Nucleus accumbens (tissue), 56 donors: ENCODE measurements around the gene ZNF106.

ENCODE experiments used
- DNase-seq, 56 donors: peaks; one replicate each; lab custom pipeline; 2025; lab: John Stamatoyannopoulos, UW

Gene ZNF106

GRCh38 chr15:42483677-42484076, 7.3 kb downstream of the ZNF106 start:
- peak in 2 of 56 donors; percentile 14 to 24 for DNase-seq

- no peak for DNase-seq
Measured at GRCh38 chr15:42482701-42483100, 8.2 kb downstream of the ZNF106 start.

DNA sequence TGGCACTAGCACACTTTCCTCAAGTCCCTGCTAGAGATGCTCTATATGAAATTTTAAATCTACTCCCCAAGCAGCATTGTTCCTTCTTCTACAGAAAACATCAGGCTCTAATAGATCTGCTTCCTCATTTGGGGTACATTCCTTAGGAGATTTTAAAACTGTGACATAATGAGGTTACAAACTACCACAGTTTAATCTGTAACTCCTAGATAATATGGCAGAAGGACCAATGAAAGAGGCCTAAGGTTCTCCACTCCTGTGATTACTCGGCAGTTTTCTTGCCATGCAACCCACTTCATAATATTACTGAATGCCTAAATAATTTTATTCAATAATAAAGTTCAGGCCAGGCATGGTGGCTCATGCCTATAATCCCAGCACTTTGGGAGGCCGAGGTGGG, 16.1 kb downstream of the ZNF106 start:
- no peak for DNase-seq

GRCh38 chr15:42471002-42471401, 19.9 kb downstream of the ZNF106 start:
- no peak for DNase-seq

GRCh38 chr15:42465520-42466259, 25.3 kb downstream of the ZNF106 start:
- DNase-seq: no peak

DNA sequence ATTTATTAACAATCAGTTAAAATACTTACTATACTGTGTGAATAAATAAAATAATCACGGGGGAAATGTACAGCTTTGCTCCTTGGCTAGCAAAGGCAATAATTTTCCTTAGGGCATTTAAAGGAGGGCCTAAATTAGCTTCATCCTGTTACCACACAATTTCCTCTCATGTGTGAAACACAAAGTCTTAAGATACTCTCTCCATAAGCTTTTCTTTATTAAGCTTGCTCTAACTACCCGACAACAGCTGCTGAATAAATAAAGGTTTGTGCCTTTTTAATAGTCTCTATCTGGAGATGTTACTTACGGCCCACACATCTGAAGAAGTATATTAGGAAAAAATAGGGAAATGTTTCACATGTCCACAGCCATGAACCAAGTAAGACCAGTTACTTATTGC, 29.7 kb downstream of the ZNF106 start:
- DNase-seq: no peak

GRCh38 chr15:42457445-42458442, 33.2 kb downstream of the ZNF106 start:
- DNase-seq: peak in 20 of 56 donors; percentile 1 to 39 (median 10)

DNA sequence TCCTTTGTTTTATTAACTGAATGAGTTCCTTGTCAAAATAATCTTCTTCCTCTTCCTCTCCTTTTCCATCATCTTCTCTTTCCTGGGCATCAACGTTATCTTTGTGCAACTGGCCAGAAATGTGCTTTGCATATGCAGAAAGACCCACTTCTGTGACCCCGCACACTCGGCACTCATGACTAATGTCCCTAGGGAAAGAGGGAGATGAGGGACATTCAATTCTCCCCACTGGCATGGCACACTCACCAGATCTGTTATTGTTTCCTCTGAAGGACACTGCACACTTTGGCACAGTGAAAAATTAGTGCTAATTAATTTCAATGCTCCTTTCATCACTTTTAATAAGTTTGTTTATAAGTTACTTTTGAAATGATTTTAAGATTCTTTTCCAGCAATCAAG, 34.0 kb downstream of the ZNF106 start:
- peak in 2 of 56 donors; percentile 12 to 35 for DNase-seq

GRCh38 chr15:42456531-42456930, 34.4 kb downstream of the ZNF106 start:
- no peak for DNase-seq

GRCh38 chr15:42453826-42454225, 37.1 kb downstream of the ZNF106 start:
- no peak for DNase-seq

GRCh38 chr15:42450425-42450790, 40.5 kb downstream of the ZNF106 start:
- no peak for DNase-seq

- DNase-seq: no peak
Measured at GRCh38 chr15:42449770-42450424, 41.0 kb downstream of the ZNF106 start.

GRCh38 chr15:42448281-42448680, 42.7 kb downstream of the ZNF106 start:
- no peak for DNase-seq

GRCh38 chr15:42447599-42447998, 43.3 kb downstream of the ZNF106 start:
- no peak for DNase-seq

DNA sequence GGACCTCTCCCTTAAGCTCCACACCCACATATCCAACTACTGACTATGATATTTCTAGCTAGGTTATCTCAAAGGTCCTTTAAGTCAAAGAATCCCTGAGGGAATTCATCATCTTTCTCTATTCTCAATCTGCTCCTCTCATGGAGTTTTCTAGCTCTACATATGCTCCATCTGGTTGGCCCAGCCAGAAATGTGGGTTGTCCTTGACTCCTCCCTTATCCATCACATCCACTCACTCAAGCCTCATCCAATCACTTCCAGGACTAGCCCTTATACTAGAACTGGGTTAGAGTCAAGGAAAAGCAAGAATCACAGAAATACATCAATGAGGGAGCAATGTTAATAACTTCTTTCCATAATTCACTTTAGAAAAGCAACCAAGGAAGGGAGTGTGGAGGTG, 45.4 kb downstream of the ZNF106 start:
- no peak for DNase-seq

GRCh38 chr15:42444415-42445063, 46.4 kb downstream of the ZNF106 start:
- DNase-seq: no peak

- DNase-seq: no peak
Measured at GRCh38 chr15:42427429-42428223, 63.3 kb downstream of the ZNF106 start.

GRCh38 chr15:42421376-42421775, 69.6 kb downstream of the ZNF106 start:
- DNase-seq: no peak

DNA sequence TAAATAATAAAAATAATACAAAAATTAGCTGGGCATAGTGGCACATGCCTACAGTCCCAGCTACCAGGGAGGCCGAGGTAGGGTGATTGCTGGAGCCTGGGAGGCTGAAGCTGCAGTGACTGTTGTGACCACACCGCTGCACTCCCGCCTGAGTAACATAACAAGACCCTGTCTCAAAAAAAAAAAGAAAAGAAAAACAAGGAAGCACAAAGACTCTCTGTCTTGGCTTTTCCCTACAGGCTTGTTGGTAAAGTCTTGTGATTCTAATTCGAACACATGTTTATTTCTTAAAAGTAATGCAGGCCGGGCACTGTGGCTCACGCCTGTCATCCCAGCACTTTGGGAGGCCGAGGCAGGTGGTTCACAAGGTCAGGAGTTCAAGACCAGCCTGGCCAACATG, 71.6 kb downstream of the ZNF106 start:
- no peak for DNase-seq

DNA sequence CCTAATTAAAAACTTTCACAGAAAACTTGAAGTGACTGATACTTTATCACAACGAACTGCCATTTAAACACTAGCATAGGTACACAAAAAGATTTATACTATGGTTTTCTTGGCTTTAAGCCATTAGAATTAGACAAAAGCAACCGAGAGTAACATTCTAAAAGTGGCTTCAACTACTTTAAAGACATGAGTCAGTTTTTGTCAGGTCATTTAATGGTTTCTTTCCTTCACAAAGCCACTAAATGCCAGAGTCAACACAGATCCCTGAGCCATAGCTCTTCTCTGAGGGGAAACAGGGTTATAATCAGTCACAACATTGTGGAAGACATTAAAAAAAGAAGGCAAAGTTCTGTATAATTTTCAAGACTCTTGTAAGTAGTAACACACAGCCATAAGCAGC, 77.0 kb downstream of the ZNF106 start:
- no peak for DNase-seq
